Fibroblast of skin of right quadriceps (primary cell): ENCODE measurements around the gene IGSF22.
"Not testable (repeated sequence)": the region's sequence is repeated elsewhere in the genome, so short reads cannot be mapped to it uniquely, and the experiment has no call there.

ENCODE experiments used
- DNase-seq: peaks from one replicate; pipeline ENCODE4 v3.0.0-alpha.2; 2013

The IGSF22 gene

GRCh38 chr11:18709414-18709813, 16.6 kb downstream of the IGSF22 start:
- no peak for DNase-seq

GRCh38 chr11:18707811-18708340, 18.1 kb downstream of the IGSF22 start:
- DNase-seq, result no peak

GRCh38 chr11:18706330-18707243, 19.4 kb downstream of the IGSF22 start:
- DNase-seq, result peak; percentile 56

DNA sequence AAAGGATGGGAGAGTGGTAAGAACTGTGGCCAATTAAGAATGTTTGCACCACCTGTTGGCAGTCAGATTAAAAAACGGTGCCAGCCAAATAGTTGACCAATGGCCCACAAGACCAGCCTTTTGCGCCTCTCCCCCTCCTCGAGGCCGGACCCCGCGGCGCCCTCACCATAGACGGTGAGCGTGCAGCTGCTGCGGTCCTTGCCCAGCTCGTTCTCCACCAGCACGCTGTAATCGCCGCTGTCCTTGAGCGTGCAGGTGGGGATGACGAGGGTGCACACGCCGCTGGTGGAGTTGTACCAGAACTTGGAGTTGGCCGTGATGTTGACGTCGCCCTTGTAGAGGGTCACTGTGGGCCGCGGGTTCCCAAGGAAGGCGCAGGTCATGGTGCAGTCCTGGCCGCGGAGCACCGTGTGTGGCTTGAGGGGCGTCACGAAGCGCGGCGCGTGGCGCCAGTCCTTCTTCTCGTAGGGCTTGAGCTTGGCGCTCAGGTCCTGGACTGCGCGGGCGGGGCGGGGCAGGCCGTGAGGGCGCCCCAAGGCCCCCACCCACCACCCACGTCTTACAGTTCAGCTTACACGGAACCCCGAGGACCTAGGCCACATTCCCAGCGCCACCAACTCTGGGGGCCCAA, 20.2 kb downstream of the IGSF22 start:
- no peak for DNase-seq

- DNase-seq, result no peak
Observed at GRCh38 chr11:18704698-18705097, 21.3 kb downstream of the IGSF22 start.

DNA sequence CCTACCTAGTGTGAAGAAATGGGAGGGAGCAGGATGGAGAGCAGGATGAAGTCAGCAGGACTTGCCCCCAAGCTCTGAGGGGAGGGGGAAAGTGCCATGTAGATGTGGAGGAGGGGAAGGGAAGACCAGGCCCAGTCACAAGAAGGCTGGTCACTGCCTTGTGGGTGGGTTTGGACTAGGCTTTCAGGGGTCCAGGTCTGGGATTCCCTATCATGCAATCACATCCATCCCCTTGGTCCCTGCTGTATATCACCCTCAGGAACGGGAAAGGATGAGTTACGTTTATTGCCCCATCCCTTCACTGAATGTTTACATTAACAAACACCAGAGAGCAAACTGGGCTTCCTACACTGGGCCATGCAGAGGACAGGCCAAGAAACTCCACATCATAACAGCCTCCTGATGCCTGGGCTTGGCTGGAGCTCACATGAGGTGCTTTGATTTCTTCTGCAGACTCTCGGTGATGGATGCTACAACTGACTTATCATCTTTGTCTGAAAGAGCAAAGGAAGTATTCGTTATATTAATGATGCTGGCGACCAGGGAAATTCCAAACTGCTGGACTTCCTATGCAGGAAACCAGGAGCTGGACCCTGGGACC, 21.8 kb downstream of the IGSF22 start:
- no peak for DNase-seq

DNA sequence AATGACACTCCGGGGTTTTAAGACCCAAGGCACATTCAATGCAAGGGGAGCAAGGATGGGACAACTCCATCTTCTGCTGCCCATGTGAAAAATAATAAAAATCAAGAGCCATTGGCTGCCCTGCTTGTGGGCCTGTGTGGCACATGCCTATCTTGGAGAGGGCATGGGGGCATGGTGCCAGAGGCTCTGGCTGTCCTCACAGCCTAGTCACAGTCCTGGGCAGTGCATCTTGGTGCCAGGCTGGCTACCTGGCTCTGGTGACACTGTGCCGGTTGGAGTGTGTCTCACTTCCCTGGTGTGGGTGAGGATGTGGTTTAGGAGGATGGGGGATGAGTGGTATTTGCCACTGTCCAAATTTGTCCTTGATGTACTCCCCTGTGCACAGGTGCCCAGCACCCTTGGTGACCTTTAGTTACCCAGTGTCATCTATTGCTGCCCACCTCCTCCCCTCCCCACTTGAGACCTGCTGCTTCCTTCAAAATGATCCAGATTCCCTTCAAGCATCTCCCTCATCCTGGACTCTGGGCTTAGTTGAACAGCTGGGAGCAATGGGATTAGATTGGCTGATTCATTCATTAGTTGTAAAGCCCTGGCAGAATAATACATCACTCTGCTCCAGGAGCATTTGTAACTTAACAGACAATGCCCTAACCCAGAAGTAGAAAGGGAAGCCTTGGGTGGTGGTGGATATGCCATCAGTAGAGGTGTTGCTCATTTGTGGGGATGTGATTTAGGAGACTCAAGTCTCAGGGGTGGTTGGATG, 22.8 kb downstream of the IGSF22 start:
- DNase-seq, result no peak

DNA sequence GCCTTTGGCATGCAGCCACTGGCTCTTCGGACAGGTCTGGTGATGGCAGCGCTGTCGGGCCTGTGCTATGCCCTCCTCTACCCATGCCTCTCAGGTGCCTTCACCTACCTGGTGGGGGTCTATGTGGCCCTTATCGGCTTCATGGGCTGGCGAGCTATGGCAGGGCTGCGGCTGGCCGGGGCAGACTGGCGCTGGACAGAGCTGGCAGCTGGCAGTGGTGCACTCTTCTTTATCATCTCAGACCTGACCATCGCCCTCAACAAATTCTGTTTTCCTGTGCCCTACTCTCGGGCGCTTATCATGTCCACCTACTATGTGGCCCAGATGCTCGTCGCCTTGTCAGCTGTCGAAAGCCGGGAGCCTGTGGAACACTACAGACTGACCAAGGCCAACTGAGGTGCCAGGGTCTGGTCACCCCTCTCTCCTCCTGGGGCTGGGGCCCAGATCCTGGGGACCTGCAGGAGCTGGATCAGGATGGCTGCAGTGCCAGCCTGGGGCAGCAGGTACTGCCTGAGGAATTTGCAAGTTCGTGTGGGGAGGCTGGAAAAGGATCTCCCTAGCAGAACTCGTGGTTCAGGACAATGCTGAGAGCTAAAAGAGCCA, 24.3 kb downstream of the IGSF22 start:
- DNase-seq, result no peak

GRCh38 chr11:18700872-18701271, 25.1 kb downstream of the IGSF22 start:
- DNase-seq, result no peak

DNA sequence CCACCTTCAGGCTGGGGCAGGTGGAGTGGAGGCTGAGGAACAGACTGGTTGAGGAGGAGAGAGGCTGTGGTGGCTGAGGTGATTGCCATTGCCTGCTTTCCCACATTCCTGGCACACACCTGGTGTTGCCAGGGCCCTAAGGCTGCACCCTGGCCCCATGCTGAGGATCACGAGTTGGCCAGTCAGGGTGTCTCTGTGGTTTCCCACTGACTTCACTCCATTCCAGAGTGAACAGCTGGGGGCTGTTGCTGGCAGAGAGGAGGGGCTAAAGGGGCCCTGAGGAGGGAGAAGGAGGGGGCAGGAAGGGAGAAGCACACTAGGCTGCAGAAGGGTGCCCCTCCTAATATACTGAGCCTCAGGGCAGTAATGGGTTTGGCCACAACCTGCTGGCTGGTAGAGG, 25.6 kb downstream of the IGSF22 start:
- no peak for DNase-seq

- DNase-seq, result no peak
Observed at GRCh38 chr11:18699848-18700261, 26.1 kb downstream of the IGSF22 start.

- DNase-seq, result no peak
Observed at GRCh38 chr11:18699269-18699596, 26.8 kb downstream of the IGSF22 start.

DNA sequence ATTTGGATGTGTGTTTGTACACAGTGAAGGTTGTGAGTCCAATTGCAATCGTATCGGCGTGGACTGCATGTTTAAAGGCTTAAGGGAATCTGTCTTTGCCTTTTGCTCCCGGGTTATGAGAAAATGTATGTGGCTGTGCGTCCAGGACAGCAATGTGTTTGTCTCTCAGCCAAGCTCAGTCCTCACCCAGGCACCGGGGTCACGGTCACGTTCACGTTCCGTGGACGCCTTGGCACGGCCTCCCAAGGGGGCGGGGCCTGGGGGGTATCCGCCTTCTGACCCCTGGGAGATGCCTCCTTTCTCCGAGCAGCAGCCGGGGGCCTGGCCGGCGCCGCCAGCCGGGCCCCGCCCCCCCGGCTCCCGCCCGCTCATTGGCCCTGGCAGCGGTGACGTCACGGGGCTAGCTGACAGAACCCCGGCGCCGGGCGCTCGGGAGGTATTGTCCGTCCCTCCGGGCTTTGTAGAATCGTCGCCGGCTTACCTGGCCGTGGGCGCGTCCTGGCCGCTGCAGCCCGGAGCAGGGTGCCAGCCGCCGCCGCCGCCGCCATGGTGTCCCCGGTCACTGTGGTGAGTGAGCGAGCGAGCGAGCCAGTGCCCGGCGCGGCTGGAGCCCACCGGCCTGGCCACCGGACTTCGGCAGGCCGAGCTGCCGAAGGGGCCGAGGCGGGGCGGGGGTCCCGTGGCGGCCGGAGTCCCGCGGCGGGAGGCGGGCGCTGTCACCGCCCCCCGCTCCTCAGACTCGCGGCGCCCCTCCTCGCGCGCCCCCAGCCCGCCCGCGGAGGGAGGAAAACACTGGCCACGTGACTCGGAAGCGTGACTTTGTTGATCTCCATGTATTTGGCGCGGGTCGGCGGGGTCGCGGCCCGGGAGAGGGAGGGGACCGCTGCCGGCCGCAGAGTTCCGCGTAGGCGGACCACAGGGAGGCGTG, 27.4 kb downstream of the IGSF22 start, which contains the start of gene TMEM86A:
TMEM86A (plus strand) TSS at position 439 of the 928 bp plus-strand sequence; CDS start at position 547, 108 bp downstream.
- peak; percentile 79 for DNase-seq

DNA sequence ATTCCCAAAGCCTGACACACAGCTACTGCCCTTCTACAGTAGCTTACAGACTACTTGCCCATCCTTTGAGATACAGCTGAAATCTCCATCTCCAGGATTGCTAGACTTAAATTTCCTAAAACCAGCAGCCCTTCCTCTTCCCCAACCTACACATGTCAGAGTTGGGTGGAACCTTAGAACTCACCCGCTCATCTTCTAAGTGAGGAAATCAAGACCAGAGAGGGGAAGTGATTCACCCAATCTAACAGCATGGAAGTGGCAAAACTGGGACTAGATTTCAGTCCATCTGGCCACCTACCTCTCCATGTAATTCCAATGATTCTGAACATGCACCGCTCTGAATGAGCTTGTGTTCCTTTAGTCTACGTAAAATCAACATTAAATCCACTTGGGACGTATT, 28.4 kb downstream of the IGSF22 start:
- DNase-seq, result no peak

DNA sequence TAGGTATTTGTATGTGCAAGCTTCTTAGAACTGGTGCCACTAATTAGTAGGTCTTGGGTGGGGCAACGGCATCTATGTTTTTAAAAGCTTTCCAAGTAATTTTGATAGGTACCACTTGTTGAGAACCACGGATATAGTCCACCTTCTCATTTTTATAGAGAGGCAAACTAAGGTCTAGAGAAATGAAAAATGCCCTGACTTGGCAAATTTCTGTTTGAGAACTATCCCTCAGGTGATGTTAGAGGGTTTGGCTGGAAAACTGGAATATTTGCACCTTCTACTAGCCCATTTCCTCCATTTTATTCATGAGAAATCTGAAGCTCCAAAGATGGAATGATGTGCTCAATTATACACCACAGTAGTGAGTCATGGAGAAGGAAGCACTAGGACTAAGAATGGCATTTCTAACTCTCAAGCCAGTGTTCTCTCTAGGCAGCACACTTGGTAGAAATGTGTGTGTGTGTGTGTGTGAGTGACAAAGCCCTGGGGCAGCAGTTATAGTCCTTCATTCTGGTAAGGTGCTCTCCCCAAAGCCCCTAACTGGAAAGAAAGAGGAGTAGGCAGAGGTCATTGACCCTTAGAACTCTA, 29.3 kb downstream of the IGSF22 start:
- peak; percentile 51 for DNase-seq

- no peak for DNase-seq
Observed at GRCh38 chr11:18692941-18693760, 32.8 kb downstream of the IGSF22 start.

DNA sequence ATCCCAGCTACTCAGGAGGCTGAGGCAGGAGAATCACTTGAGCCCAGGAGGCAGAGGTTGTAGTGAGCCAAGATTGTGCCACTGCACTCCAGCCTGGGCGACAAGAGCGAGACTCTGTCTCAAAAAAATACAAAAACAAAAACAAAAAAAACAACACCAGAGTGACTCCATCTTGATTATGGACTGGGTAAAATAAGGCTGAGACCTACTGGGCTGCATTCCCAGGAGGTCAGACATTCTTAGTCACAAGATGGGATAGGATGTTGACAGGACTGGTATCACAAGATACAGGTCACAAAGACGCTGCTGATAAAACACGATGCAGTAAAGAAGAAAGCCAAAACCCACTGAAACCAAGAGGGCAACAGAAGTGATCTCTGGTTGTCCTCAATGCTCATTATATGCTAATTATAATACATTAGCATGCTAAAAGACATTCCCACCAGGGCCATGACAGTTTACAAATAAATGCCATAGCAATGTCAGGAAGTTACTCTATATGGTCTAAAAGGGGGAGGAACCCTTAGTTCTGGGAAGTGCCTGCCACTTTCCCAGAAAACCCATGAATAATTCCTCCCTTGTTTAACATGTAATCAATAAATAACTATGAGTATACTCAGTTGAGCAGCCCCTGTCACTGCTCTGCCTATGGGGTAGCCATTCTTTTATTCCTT, 34.4 kb downstream of the IGSF22 start:
- DNase-seq, result not testable (repeated sequence)

GRCh38 chr11:18684267-18684666, 41.7 kb downstream of the IGSF22 start:
- no peak for DNase-seq

- no peak for DNase-seq
Observed at GRCh38 chr11:18682466-18682865, 43.5 kb downstream of the IGSF22 start.
